HL-60 (cell line): ENCODE results near the gene LYSMD2.

Source experiments
- POLR2AphosphoS5 ChIP-seq: IDR thresholded peaks from 2 replicates; pipeline ENCODE4 v1.6.1; 2012; ENCODE audit warnings: low read depth
- TF ChIP-seq, protein P1 (sequence below): IDR thresholded peaks from one replicate; pipeline ENCODE4 v1.5.1; 2011; ENCODE audit warnings: low read length, control low read depth, inconsistent platforms; ENCODE audit not compliant: insufficient read depth
- TF ChIP-seq, protein P2 (sequence below): IDR thresholded peaks from 2 replicates; pipeline ENCODE4 v1.6.1; 2012; ENCODE audit warnings: low read depth; ENCODE audit not compliant: insufficient replicate concordance

DNA sequence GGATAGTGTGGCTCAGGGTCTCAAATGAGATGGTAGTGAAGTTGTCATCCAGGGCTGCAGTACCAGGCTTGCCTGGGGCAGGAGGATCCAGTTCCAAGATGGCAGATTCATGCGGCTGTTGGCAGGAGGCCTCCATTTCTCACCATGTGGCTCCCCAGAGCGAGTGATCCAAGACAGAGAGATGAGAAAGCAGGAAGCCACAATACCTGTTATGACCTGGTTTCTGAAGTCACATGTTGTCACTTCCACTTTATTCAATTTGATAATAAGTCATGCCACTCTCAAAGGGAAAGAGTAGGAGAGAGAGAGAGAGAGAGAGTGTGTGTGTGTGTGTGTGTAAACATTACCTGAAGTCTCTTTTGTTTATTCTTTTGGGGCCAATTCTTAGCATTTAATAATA lies 44.1 kb upstream of the LYSMD2 start:
- TF ChIP-seq, protein P1, sequence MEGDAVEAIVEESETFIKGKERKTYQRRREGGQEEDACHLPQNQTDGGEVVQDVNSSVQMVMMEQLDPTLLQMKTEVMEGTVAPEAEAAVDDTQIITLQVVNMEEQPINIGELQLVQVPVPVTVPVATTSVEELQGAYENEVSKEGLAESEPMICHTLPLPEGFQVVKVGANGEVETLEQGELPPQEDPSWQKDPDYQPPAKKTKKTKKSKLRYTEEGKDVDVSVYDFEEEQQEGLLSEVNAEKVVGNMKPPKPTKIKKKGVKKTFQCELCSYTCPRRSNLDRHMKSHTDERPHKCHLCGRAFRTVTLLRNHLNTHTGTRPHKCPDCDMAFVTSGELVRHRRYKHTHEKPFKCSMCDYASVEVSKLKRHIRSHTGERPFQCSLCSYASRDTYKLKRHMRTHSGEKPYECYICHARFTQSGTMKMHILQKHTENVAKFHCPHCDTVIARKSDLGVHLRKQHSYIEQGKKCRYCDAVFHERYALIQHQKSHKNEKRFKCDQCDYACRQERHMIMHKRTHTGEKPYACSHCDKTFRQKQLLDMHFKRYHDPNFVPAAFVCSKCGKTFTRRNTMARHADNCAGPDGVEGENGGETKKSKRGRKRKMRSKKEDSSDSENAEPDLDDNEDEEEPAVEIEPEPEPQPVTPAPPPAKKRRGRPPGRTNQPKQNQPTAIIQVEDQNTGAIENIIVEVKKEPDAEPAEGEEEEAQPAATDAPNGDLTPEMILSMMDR, result no peak
- TF ChIP-seq POLR2AphosphoS5, result no peak
- TF ChIP-seq, protein P2, sequence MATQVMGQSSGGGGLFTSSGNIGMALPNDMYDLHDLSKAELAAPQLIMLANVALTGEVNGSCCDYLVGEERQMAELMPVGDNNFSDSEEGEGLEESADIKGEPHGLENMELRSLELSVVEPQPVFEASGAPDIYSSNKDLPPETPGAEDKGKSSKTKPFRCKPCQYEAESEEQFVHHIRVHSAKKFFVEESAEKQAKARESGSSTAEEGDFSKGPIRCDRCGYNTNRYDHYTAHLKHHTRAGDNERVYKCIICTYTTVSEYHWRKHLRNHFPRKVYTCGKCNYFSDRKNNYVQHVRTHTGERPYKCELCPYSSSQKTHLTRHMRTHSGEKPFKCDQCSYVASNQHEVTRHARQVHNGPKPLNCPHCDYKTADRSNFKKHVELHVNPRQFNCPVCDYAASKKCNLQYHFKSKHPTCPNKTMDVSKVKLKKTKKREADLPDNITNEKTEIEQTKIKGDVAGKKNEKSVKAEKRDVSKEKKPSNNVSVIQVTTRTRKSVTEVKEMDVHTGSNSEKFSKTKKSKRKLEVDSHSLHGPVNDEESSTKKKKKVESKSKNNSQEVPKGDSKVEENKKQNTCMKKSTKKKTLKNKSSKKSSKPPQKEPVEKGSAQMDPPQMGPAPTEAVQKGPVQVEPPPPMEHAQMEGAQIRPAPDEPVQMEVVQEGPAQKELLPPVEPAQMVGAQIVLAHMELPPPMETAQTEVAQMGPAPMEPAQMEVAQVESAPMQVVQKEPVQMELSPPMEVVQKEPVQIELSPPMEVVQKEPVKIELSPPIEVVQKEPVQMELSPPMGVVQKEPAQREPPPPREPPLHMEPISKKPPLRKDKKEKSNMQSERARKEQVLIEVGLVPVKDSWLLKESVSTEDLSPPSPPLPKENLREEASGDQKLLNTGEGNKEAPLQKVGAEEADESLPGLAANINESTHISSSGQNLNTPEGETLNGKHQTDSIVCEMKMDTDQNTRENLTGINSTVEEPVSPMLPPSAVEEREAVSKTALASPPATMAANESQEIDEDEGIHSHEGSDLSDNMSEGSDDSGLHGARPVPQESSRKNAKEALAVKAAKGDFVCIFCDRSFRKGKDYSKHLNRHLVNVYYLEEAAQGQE, result no peak
